GM12878 (cell line): Measurements from ENCODE around the gene TFF1.

Experiments
- EZH2 ChIP-seq: IDR thresholded peaks from 2 replicates; pipeline ENCODE4 v1.6.1; 2012; ENCODE audit warnings: low read depth, mild to moderate bottlenecking, control low read depth, inconsistent platforms, low read length, borderline replicate concordance; ENCODE audit not compliant: control insufficient read depth
- IKZF1 ChIP-seq: fragments of 450-650 bp; conservative IDR thresholded peaks from 2 replicates; pipeline ENCODE4 v1.6.1; 2017; ENCODE audit warnings: antibody characterized with exemption, mild to moderate bottlenecking
- POLR2A ChIP-seq: IDR thresholded peaks from 2 replicates; pipeline ENCODE4 v1.6.1; 2011; ENCODE audit warnings: low read depth, mild to moderate bottlenecking, low read length
- RAD21 ChIP-seq: IDR thresholded peaks from 2 replicates; pipeline ENCODE4 v1.6.1; 2011; ENCODE audit warnings: mild to moderate bottlenecking, low read depth, low read length, moderate library complexity; ENCODE audit not compliant: insufficient read depth
- TF ChIP-seq, protein P1 (sequence below): fragments of 450-650 bp; IDR thresholded peaks from 2 replicates; pipeline ENCODE4 v1.6.1; 2017; ENCODE audit warnings: low read depth, mild to moderate bottlenecking, moderate library complexity
- TF ChIP-seq, protein P2 (sequence below): IDR thresholded peaks from 2 replicates; pipeline ENCODE4 v1.6.1; 2012; ENCODE audit warnings: improper control_type of control experiment, low read depth, low read length; ENCODE audit not compliant: insufficient replicate concordance

DNA sequence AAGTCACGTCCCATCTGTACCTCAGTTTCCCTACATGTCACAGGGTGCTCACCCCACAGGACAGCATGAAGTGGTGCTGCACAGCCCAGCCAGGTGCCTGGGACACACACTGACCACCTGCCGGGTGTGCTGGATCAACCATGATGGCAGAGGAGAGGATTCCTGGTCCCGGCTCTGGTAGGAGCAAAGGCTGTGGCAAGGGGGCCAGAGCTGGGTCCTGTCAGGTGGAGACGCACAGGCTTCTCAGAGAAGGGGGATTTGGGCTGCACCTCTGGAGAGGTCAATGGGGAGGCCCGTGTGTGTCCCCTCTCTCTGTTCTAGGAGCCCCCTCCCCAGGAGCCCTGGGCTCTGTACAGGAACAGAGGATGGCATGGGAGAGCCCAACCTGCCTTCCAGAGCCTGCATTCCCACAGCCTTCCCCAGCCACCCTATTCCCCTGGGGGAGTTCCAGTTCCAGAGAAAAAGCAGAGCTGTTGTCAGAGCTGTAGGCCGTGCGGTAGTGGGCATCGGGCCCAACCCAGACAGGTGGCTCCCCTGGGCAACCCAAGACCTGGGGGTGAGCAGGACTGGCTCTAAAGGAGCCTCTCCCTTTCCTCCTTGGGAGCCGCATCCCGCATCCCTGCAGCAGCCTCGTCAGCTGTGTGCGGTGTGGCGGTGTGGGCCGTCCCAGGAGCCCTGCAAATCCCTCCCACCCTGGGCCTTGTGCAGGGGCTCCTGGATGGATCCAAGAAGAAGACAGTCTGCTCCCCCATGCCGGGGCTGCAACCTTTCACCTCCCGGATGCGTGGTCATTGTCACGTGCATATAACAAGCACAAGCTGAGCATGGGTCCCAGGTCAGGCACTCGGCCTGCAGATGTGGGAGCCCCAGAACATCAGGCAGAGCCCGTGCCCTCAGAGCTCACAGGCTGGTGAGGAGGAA is 48.2 kb downstream of the TFF1 start:
- TF ChIP-seq RAD21 (no peak), IKZF1 (no peak), EZH2 (no peak), POLR2A (no peak)
- TF ChIP-seq, protein P1, sequence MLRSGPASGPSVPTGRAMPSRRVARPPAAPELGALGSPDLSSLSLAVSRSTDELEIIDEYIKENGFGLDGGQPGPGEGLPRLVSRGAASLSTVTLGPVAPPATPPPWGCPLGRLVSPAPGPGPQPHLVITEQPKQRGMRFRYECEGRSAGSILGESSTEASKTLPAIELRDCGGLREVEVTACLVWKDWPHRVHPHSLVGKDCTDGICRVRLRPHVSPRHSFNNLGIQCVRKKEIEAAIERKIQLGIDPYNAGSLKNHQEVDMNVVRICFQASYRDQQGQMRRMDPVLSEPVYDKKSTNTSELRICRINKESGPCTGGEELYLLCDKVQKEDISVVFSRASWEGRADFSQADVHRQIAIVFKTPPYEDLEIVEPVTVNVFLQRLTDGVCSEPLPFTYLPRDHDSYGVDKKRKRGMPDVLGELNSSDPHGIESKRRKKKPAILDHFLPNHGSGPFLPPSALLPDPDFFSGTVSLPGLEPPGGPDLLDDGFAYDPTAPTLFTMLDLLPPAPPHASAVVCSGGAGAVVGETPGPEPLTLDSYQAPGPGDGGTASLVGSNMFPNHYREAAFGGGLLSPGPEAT: no peak
- TF ChIP-seq, protein P2, sequence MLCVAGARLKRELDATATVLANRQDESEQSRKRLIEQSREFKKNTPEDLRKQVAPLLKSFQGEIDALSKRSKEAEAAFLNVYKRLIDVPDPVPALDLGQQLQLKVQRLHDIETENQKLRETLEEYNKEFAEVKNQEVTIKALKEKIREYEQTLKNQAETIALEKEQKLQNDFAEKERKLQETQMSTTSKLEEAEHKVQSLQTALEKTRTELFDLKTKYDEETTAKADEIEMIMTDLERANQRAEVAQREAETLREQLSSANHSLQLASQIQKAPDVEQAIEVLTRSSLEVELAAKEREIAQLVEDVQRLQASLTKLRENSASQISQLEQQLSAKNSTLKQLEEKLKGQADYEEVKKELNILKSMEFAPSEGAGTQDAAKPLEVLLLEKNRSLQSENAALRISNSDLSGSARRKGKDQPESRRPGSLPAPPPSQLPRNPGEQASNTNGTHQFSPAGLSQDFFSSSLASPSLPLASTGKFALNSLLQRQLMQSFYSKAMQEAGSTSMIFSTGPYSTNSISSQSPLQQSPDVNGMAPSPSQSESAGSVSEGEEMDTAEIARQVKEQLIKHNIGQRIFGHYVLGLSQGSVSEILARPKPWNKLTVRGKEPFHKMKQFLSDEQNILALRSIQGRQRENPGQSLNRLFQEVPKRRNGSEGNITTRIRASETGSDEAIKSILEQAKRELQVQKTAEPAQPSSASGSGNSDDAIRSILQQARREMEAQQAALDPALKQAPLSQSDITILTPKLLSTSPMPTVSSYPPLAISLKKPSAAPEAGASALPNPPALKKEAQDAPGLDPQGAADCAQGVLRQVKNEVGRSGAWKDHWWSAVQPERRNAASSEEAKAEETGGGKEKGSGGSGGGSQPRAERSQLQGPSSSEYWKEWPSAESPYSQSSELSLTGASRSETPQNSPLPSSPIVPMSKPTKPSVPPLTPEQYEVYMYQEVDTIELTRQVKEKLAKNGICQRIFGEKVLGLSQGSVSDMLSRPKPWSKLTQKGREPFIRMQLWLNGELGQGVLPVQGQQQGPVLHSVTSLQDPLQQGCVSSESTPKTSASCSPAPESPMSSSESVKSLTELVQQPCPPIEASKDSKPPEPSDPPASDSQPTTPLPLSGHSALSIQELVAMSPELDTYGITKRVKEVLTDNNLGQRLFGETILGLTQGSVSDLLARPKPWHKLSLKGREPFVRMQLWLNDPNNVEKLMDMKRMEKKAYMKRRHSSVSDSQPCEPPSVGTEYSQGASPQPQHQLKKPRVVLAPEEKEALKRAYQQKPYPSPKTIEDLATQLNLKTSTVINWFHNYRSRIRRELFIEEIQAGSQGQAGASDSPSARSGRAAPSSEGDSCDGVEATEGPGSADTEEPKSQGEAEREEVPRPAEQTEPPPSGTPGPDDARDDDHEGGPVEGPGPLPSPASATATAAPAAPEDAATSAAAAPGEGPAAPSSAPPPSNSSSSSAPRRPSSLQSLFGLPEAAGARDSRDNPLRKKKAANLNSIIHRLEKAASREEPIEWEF: no peak
